T-helper 1 cell treated with Interleukin-12 subunit alpha and Interleukin-12 subunit beta and Interleukin-4 antibody, amounts not matched to agents 30 μg/mL and 1 μg/mL, for 36 hours (primary cell): ENCODE data around the gene PRKCB.
"Not testable (repeated sequence)": the region's sequence is repeated elsewhere in the genome, so short reads cannot be mapped to it uniquely, and the experiment has no call there.

Experiments
- H3K27ac Mint-ChIP-seq: one replicate; pipeline ENCODE4 v1.8.0; 2021; ENCODE audit warnings: mild to moderate bottlenecking, mixed read lengths
- H3K27me3 Mint-ChIP-seq: one replicate; pipeline ENCODE4 v1.8.0; 2021; ENCODE audit warnings: low read depth, mixed read lengths
- H3K36me3 Mint-ChIP-seq: one replicate; pipeline ENCODE4 v1.8.0; 2021; ENCODE audit warnings: low read depth, mixed read lengths
- H3K4me1 Mint-ChIP-seq: one replicate; pipeline ENCODE4 v1.8.0; 2021; ENCODE audit warnings: low read depth, mixed read lengths
- H3K4me3 Mint-ChIP-seq: one replicate; pipeline ENCODE4 v1.8.0; 2021; ENCODE audit warnings: mild to moderate bottlenecking, moderate library complexity, mixed read lengths
- H3K9me3 Mint-ChIP-seq: one replicate; pipeline ENCODE4 v1.8.0; 2021; ENCODE audit warnings: mixed read lengths

Gene PRKCB

GRCh38 chr16:24145927-24146326 lies 310.1 kb downstream of the PRKCB start:
- no peaks in the 10 kb centered on the region for H3K27me3 Mint-ChIP-seq
- H3K9me3 Mint-ChIP-seq: no peaks in the 10 kb centered on the region
- no peak overlapping the region for H3K4me3 Mint-ChIP-seq
- no peak overlapping the region for H3K27ac Mint-ChIP-seq
- H3K4me1 Mint-ChIP-seq: peaks cover 9% of the 10 kb centered on the region
- peaks cover 17% of the 10 kb centered on the region for H3K36me3 Mint-ChIP-seq

GRCh38 chr16:24146518-24146917 lies 310.7 kb downstream of the PRKCB start:
- Mint-ChIP-seq H3K27ac (no peak overlapping the region), H3K4me1 (peaks cover 13% of the 10 kb centered on the region), H3K27me3 (no peaks in the 10 kb centered on the region), H3K36me3 (peaks cover 20% of the 10 kb centered on the region), H3K4me3 (no peak overlapping the region), H3K9me3 (no peaks in the 10 kb centered on the region)

- Mint-ChIP-seq H3K4me1 (peaks cover 15% of the 10 kb centered on the region), H3K4me3 (no peak overlapping the region), H3K9me3 (peaks cover 4% of the 10 kb centered on the region), H3K27ac (no peak overlapping the region), H3K36me3 (peaks cover 20% of the 10 kb centered on the region), H3K27me3 (no peaks in the 10 kb centered on the region)
Observed at GRCh38 chr16:24149102-24149501, 313.3 kb downstream of the PRKCB start.

GRCh38 chr16:24150282-24150681 lies 314.5 kb downstream of the PRKCB start:
- Mint-ChIP-seq H3K4me3 (no peak overlapping the region), H3K27ac (no peak overlapping the region), H3K4me1 (peaks cover 15% of the 10 kb centered on the region), H3K36me3 (peaks cover 24% of the 10 kb centered on the region), H3K27me3 (no peaks in the 10 kb centered on the region), H3K9me3 (peaks cover 4% of the 10 kb centered on the region)

- Mint-ChIP-seq H3K36me3 (peaks cover 28% of the 10 kb centered on the region), H3K27ac (peak overlapping the region; percentile 20), H3K27me3 (no peaks in the 10 kb centered on the region), H3K9me3 (peaks cover 4% of the 10 kb centered on the region), H3K4me1 (peaks cover 15% of the 10 kb centered on the region), H3K4me3 (peak overlapping the region; percentile 5)
Observed at GRCh38 chr16:24151482-24151939, 315.7 kb downstream of the PRKCB start.

GRCh38 chr16:24152048-24152447 lies 316.3 kb downstream of the PRKCB start:
- not testable (repeated sequence) for H3K9me3 Mint-ChIP-seq, H3K27me3 Mint-ChIP-seq, H3K27ac Mint-ChIP-seq, H3K4me3 Mint-ChIP-seq
- peaks cover 32% of the 10 kb centered on the region for H3K36me3 Mint-ChIP-seq
- peaks cover 15% of the 10 kb centered on the region for H3K4me1 Mint-ChIP-seq

- H3K27ac Mint-ChIP-seq: no peak overlapping the region
- H3K4me3 Mint-ChIP-seq: no peak overlapping the region
- peaks cover 15% of the 10 kb centered on the region for H3K4me1 Mint-ChIP-seq
Observed at GRCh38 chr16:24152826-24153225, 317.0 kb downstream of the PRKCB start.

GRCh38 chr16:24156777-24157176 lies 321.0 kb downstream of the PRKCB start:
- peaks cover 6% of the 10 kb centered on the region for H3K4me1 Mint-ChIP-seq
- no peaks in the 10 kb centered on the region for H3K27me3 Mint-ChIP-seq
- no peak overlapping the region for H3K27ac Mint-ChIP-seq
- peaks cover 4% of the 10 kb centered on the region for H3K9me3 Mint-ChIP-seq
- H3K36me3 Mint-ChIP-seq: peaks cover 37% of the 10 kb centered on the region
- H3K4me3 Mint-ChIP-seq: no peak overlapping the region

More at GRCh38 chr16:24152826-24153225, 317.0 kb downstream of the PRKCB start:
- Mint-ChIP-seq H3K9me3 (peaks cover 4% of the 10 kb centered on the region), H3K36me3 (peaks cover 36% of the 10 kb centered on the region), H3K27me3 (no peaks in the 10 kb centered on the region)

- H3K27me3 Mint-ChIP-seq: no peaks in the 10 kb centered on the region
- H3K9me3 Mint-ChIP-seq: no peaks in the 10 kb centered on the region
- no peak overlapping the region for H3K4me3 Mint-ChIP-seq
- H3K4me1 Mint-ChIP-seq: peaks cover 2% of the 10 kb centered on the region
- peaks cover 8% of the 10 kb centered on the region for H3K36me3 Mint-ChIP-seq
- H3K27ac Mint-ChIP-seq: no peak overlapping the region
Observed at GRCh38 chr16:24163935-24164334, 328.2 kb downstream of the PRKCB start.

- H3K4me1 Mint-ChIP-seq: peaks cover 2% of the 10 kb centered on the region
- no peak overlapping the region for H3K4me3 Mint-ChIP-seq
- no peaks in the 10 kb centered on the region for H3K27me3 Mint-ChIP-seq
- no peak overlapping the region for H3K27ac Mint-ChIP-seq
- H3K36me3 Mint-ChIP-seq: peaks cover 10% of the 10 kb centered on the region
- H3K9me3 Mint-ChIP-seq: no peaks in the 10 kb centered on the region
Observed at GRCh38 chr16:24164416-24164815, 328.6 kb downstream of the PRKCB start.

- Mint-ChIP-seq H3K27me3 (no peaks in the 10 kb centered on the region), H3K36me3 (peaks cover 9% of the 10 kb centered on the region), H3K9me3 (no peaks in the 10 kb centered on the region), H3K4me3 (no peak overlapping the region), H3K27ac (no peak overlapping the region), H3K4me1 (peaks cover 2% of the 10 kb centered on the region)
Observed at GRCh38 chr16:24165273-24165672, 329.5 kb downstream of the PRKCB start.

GRCh38 chr16:24166661-24167528 lies 331.1 kb downstream of the PRKCB start:
- peaks cover 10% of the 10 kb centered on the region for H3K36me3 Mint-ChIP-seq
- H3K27me3 Mint-ChIP-seq: no peaks in the 10 kb centered on the region
- no peaks in the 10 kb centered on the region for H3K9me3 Mint-ChIP-seq

GRCh38 chr16:24168856-24169255 lies 333.1 kb downstream of the PRKCB start:
- H3K36me3 Mint-ChIP-seq: peaks cover 20% of the 10 kb centered on the region
- H3K27me3 Mint-ChIP-seq: no peaks in the 10 kb centered on the region
- H3K4me3 Mint-ChIP-seq: no peak overlapping the region
- H3K27ac Mint-ChIP-seq: no peak overlapping the region
- no peaks in the 10 kb centered on the region for H3K9me3 Mint-ChIP-seq
- H3K4me1 Mint-ChIP-seq: no peaks in the 10 kb centered on the region

More at GRCh38 chr16:24166661-24167528, 331.1 kb downstream of the PRKCB start:
- H3K4me1 Mint-ChIP-seq: peaks cover 2% of the 10 kb centered on the region
- H3K27ac Mint-ChIP-seq: no peak overlapping the region
- H3K4me3 Mint-ChIP-seq: no peak overlapping the region

GRCh38 chr16:24170407-24170806 lies 334.6 kb downstream of the PRKCB start:
- no peak overlapping the region for H3K4me3 Mint-ChIP-seq
- H3K9me3 Mint-ChIP-seq: no peaks in the 10 kb centered on the region
- H3K27me3 Mint-ChIP-seq: no peaks in the 10 kb centered on the region
- H3K4me1 Mint-ChIP-seq: no peaks in the 10 kb centered on the region
- H3K36me3 Mint-ChIP-seq: peaks cover 19% of the 10 kb centered on the region
- H3K27ac Mint-ChIP-seq: no peak overlapping the region

- H3K4me3 Mint-ChIP-seq: no peak overlapping the region
- no peaks in the 10 kb centered on the region for H3K27me3 Mint-ChIP-seq
- H3K4me1 Mint-ChIP-seq: no peaks in the 10 kb centered on the region
- H3K9me3 Mint-ChIP-seq: no peaks in the 10 kb centered on the region
- H3K36me3 Mint-ChIP-seq: peaks cover 20% of the 10 kb centered on the region
- no peak overlapping the region for H3K27ac Mint-ChIP-seq
Observed at GRCh38 chr16:24174504-24174903, 338.7 kb downstream of the PRKCB start.
